Activated CD8-positive, alpha-beta memory T cell treated with anti-CD3 and anti-CD28 coated beads for 1 hour (primary cell): Measurements from ENCODE around the gene EPHA7.

ENCODE experiments used
- DNase-seq, 2 donors: peaks; one replicate each; pipeline ENCODE4 v3.0.0-alpha.2; 2020; ENCODE audit warnings: low read depth in 1 of 2; ENCODE audit errors: extremely low read depth in 1 of 2

Gene EPHA7

DNA sequence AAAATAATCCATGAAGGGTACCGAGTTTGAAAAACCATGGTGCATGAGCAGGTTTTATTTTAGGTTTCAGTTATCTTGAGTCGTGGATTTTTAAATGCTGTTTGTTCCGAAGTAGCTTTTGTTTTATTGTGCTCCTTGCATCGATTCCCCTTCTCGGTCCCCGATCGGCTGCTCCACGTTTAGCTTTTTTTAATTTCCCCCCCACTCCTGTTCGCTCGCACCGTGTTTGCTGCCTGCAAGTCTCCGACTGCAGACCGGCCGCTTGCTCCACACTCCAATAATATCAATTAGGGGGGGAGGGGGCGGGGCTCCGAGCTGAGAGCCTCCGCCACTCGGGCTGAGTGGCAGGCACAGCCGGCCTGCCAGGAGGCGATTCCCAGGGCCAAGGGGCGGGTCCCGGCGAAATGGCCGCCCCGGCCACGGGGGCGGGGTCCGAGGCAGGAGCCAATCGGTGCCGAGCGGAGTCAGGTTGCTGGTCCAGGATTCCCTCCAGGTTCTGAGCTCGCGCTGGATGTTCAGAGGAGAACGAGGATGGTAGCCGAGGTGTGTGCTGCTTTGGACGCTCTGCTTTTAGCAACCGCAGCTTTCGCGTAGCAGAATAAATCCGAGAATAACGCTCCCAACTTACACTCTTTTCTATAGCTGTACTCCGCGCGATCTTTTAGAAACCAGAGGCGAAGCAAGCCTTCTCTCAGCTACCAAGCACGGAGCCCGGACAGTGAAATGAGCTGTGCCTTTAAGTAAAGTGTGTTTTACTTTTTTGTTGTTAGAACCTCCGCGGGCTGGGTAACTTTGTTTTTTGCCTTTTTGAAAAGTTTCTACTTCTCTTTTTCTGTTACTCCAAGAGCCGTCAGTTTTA, at the start of gene EPHA7:
TSS of gene EPHA7 (minus strand) at position 256 of the 859 bp plus-strand sequence. CDS start at position 38, 218 bp downstream.
- no peak for DNase-seq

DNA sequence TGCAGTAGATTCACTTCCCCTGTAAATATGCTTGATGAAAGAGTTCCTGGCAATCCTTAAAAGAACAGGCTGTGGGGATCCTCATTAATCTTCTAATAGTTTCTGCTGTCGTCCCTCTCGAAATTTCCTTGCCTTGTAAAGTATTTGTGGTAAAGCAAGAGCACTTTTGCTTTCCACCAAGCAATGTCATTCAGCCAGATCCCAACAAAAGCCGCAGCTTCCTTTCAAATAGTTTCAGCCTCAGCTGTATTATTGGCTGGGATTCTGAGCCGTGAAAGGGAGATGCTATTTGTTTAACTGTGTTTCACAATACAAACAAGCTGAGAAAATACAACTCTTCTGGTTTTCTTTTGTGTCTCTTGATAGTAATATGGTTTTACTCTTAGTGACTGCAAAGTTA, 48.9 kb upstream of the EPHA7 start:
- no peak for DNase-seq

DNA sequence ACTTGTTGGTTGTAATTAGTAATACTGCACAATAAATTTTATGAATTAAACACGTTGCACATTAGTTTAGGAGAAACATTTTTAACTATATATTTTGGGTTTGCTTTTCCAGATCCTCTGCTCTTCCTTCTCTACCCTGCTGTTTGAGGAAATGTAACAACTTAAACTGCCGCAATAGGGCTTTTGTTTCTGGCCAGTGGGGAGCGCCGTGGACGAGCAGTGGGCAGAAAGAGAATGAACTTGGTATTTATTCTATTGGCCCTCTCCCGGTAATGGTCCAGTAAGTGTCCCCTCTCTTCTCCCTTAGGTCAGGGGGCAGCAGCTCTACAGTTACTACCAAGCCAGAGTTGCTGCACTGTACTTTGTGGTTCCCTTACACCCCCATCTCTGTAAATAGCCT, 35.2 kb upstream of the EPHA7 start:
- DNase-seq = no peak

DNA sequence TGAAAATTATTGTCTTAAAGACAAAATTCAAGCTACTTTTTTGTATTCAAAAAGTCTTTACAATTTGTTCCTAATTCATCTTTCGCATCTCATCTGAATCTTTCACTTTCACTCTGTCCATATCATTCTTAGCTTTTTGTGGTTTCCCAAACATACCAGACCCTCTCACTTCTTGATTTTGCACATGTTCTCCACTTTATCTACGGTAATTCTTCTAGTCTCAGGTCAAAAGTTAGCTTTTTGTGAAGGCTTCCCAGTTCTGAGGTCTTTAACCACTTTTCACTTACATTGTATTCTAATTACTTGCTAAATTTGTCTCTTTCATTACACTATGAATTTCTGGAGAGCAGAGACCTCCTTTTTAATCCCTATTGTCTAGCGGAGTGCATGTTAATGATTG, 34.6 kb upstream of the EPHA7 start:
- no peak for DNase-seq

DNA sequence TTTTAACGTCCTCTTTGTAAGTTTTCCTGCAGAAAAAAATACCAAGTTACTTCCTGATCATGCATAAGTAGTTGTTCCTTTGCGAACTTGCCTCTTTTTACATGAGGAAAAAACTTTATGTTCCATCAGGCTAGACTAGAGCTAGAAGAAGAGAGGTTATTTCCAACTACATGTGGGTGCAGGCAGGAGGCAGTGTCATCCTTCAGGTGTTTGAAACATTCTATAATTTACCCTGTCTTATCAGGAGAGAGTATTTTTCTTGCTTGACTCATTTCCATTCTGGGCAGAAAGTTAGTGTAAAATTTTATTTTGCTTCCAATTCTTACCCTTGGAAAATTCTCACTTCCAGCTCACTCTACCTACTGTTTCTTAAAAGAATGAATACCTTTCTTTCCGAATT, 28.5 kb upstream of the EPHA7 start:
- DNase-seq = no peak

DNA sequence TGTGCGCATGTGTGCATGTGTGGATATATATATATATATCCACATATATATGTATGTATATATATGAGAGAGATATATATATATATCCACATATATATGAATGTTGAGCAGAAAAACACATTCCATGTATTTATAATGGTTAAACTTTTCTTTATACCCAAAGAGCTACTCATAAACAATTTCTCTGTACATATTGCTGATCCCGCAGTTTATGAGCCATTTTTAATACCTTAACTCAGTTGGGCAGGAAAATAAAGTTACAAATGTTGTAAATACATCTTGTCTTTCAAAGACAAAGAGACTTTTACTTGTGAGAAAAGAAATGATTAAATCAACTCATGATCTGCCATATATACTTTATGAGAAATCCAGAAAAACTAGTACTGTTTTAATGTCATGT, 18.1 kb upstream of the EPHA7 start:
- no peak for DNase-seq

DNA sequence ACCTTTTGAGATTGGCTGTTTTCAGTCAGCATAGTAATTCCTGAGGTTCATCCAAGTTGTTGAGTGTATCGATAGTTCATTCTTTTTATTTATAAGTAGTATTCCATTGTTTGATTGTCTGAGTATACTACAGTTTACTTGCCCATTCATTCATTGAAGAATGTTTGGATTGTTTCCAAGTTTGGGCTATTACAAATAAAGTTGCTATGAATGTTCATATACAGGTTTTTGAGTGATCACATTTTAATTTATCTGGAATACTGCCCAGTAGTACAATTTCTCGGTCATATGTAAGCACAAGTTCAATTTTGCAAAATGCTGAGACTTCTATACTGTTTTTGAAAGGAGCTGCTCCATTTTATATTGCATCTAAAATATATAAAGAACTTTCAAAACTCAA, 14.2 kb upstream of the EPHA7 start:
- DNase-seq = no peak

DNA sequence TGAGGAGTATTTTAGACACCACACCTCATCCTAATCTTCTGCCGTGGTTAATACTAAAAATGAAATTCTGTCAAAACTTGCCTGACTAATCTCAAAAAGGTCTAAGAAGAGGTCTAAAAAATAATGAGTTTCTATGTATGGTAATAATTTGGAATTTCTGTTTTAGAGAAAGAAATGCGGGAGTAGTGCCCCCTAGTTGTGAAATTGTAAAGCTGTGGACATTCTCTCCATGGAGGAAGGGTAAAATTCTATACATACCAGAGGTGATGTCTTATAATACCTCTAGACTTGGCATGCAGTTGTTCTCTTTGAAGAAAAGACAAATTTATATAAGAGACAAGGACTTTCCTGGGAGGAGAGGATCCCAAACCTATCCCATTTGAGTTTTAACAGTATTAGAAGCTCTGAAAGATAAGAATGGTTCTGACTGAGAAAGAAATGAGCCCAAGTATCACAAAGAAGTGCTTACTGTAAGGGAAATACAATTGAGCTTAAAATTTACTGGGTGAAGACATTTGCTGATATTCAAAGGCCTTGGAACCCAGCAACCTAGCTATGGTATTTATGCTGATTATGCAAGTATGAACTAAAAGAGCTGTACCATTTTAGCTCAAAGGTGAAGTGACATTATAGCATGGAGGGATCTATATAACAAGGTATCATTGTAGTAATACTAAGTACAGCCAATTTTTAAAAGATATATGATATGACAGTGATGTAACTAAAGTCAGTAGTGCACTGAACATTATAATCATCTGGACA, 5.1 kb upstream of the EPHA7 start:
- no peak for DNase-seq

DNA sequence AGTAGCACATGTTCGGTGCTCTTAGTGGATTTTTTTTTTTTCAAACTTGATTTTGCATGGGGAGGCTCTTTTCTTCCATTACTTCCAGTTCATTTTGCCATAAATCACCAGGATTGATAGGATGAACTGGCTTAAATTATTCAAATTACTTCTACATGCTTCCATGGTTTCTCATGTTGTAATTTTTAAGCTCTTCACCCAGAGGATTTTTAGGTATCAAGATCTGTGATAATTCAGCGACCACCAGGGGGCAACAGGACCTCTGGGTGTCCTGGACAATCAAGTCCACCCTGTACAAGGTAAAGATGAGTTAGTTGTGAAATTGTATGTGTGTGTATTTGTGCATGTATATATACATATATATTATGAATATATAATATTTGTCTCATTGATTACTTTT, 4.2 kb upstream of the EPHA7 start:
- no peak for DNase-seq

DNA sequence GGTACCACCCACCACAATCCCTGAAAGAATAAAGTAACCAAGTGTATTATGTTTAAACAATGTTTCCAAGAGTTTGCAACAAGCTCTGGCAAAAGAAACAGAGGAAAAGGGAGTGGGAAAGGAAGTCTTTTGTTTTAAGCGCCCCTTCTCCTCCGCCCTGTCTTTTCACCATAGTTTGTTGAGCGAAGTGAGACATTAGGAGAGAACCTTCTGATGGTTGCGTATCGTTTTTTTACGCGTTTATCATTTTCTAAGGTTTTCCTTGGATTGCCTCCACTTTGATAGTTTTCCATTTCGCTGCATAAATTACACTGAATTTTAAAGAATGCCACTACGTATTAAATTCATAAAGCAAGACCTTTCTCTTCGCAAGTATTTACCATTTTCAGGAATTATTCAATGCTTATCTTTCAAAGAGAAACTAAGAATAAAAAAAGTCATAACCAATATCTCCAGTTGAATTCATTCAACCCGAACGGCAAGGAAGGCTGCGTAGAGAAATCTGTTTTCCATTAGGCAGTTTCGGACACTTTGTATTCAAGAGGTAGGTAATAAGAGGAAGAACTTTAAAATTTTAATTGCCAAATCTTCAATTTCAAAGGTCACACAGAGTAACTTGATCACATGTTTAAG, 920 bp upstream of the EPHA7 start:
- DNase-seq = no peak

DNA sequence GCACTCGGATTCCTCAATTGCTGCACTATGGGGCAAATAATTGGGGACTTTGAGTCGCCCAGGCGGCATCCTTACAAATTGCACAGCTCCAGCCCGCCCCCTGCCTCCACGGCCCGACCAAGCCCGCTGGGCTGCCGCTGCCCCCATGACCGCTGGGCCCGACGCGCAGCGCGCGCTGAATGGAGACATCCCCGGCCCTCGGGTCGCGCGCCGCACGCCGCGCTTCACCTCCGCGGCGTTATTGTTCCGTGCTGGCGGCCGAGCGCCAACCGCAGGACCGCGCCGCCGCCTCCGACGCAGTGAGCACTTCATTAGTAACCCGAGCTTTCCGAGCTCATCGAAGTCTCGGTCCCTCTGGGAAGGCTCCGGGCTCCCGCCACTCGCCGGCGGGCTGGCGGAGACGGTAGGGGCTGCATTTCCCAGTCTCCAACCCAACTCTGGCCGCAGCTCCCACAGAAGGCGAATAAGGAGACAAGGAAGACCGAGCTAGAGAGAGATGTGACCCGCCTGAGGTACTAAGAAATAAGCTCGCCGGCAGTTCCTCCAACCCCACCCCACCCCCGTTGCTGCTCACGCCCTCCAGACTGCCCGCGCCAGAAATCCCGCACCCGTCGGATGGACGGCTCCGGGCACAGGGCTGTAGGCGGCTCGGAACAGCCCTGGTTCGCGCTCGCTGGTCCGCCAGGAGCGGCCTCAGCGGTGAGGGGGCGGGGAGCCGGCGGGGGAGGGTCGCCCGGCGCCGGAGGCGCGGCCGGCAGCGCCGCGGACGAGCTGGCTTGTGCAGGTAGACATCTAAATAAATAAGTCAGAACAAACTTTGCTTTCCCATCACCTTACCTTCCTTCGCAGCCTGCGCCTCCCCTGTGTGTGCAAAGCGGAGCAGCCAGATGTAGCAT, 703 bp downstream of the EPHA7 start:
- no peak for DNase-seq

DNA sequence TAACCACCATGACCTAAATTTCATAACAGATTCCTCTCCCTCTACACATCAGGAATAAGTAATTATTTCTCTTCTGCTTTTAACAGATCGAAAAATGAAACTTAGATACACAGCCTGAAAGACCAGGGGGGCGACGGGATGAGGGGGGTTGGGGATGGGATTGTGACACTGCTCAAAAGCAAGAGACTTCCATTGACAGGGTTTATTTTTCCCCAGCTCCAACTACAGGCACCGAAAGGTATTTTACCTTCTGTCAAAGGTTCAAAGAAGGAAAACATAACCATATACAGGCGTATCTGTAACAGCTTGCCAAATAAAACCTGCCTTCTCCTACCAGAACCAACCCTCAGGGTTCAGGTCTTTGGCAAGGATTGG, 1.3 kb downstream of the EPHA7 start:
- no peak for DNase-seq

DNA sequence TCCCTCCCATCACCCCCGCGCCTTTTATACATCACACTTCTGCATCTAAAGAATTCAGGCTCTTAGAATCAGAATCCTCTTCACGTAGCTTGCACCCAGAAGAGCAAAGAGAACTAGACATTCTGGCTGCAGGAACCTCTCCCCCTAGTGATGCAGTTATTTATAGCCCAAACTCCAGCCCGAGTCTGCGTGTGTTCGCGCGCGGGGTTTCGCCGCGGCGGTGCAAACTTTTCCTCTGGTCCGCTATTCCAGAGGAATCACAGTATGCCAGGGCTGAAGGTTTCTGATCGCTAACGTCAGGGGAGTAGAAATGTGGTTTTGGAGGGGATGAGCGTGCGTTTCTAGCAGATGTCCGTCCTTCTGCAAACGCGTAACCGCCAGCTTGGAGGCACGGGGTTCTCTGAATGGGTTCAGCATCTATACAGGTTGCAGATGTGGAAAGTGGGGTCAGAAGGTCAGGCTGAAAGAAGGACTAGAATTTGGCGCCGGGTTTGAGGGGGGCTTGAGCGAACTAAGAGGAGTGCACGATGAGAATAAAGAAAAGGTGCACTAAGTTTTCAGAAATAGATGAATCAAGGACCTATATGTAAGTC, 1.8 kb downstream of the EPHA7 start:
- no peak for DNase-seq

DNA sequence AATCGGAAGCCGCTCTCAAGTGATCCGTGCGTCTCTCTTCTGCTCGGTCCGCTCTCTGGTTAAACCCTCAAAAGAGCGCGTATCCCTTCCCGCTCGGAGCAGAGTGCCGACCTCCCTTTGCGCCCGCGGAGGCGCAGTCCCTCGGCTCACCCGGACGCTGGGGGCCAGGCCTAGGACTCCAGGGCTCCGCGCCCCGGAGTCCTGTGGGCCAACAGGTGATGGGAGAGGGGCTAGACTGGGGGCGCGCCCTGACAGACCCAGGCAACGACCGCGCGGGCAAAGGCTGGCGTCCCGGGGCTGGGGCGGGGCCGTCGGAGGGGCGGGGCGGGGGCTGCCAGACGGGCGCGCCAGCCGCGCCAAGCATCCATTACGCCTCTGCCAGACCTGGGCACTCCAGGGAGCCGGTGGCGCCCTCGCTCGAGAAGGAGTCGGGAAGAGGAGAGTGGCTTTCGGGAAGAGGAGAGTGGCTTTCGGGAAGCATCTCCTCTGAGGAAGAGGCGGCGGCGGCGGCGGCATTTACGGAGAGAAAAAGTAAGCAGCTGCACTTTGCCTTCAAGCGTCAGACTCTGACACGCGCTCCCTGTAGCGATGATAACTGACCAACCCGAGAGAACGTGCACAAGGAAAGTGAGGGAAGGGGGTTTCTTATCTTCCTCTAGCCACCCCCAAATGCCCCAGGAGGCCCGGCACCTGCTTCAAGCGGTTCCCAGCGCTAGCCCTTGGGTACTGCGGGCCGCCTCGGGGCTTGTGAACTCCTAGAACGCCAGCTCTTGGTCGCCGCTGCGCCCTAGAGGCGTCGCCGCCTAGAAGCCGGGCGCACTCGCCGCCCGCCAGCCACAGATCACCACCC, 2.6 kb downstream of the EPHA7 start:
- no peak for DNase-seq

DNA sequence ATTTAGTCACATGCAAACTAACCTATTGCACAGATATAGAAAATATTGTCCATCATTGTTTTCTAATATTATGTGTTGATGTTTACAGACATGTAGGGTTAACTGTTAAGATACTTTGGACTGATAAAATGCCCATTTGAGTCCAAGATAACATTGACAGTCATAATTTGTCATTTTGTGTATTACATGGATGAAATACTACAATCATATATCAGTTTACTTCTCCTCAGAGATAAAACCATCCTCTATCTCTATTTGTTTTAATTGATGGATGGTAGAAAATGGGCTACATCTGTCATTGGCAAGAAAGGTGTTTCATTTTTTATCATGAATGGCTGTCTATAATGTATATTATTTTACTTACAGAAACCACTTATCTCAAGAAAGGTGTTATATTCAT, 6.2 kb downstream of the EPHA7 start:
- no peak for DNase-seq

DNA sequence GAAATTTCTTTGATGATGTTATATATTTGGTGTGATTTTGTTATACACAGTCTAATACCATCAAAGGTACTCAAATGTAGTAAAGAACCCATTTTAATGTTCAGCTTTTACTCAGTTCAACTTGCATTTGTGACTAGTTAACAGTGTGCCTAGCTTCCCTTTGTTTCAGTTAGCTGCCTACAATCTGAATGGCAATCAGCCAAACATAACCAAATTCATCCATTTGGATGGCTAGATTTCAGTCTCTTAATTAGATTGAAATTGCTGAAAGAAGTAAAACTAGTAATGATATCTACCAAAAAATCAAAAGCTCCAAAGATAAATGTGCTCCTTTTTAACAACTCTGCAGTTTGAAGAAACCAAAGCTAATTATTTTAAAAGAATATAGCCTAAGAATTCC, 6.9 kb downstream of the EPHA7 start:
- no peak for DNase-seq

DNA sequence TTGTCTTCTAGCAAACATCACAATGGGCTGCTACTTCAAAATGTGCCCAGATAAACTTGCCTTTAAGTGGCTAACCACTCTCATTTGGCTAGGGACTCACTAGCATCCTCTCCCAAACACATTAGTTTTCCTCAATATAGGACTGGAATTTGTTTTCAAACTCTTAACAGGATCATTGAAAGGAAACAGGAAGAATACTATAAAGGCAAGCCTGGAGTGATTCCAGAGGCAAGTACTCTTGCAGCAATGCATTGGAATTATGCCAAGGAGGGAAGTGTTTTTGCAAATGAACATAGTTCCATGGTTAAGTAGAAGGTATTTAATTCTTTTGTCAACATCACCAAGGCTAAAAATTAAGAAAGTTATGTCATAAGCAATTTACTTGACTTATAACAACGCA, 12.2 kb downstream of the EPHA7 start:
- DNase-seq = no peak

DNA sequence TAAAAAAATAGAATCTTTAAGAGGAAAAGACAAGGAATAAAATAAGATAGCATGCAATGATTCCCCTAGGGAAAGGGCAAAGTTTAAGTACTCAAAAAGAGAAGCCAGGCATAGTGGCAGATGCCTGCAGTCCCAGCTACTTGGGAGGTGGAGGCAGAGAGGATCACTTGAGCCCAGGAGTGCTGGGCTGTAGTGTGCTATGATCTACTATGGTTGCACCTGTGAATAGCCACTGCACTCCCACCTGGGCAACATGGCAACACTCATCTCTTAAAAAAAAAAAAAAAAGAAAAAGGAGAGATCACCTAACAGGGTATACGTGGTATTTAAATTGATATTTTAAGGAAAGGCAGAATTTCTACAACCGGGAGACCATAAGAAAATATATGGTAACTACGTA, 16.0 kb downstream of the EPHA7 start:
- no peak for DNase-seq

DNA sequence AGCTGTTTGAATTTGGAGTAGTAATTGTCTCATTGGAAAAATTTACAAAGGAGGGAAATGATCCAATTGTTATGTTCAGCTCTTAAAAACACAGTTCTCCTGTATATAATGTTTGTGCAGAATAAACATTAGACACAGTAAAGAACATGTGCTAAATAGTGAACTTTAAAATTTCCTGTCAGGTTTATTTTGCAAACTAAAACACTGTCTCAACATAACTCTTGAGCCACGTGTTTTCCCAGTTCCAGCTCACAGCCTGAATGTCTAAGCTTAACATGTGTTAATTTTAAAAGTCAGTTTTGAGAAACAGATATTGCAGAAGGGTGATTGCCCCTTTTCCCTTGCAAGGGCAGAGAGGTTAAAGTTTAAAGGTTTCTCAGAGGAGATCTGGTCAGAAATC, 20.6 kb downstream of the EPHA7 start:
- no peak for DNase-seq

DNA sequence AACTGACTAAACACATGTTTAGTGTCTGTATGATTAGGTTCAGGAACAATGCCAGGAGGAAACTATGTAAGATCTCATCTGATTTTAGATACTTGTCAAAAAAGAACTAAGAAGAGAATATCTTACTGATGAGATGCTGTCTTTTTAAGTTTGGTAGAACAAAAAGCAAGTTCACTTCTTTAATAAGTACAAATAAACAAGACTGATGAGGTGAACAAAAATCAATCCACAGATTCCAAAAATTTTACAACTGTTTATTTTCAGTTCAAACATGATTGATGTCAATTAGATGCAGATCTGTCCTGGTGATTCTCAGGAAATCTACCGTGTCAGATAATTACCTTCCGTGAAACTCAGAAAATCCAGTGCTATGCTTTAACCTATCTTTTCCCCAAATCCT, 24.9 kb downstream of the EPHA7 start:
- DNase-seq = no peak
